Endothelial cell (in vitro differentiated cells): ENCODE results near the gene MYBPC1. TPM values are rescaled to one million over a fixed set of nuclear protein-coding genes. Genes with fewer than 3 reads are reported as not detected.

Experiments used
- DNase-seq: peaks from one replicate; pipeline ENCODE4 v3.0.0; 2021; ENCODE audit warnings: low spot score
- H3K27ac Mint-ChIP-seq: one replicate; pipeline ENCODE4 v1.8.0; 2021; ENCODE audit warnings: mixed read lengths, inconsistent platforms; ENCODE audit not compliant: unreplicated experiment
- H3K27me3 Mint-ChIP-seq: one replicate; pipeline ENCODE4 v1.8.0; 2021; ENCODE audit warnings: mild to moderate bottlenecking, moderate library complexity, mixed read lengths, inconsistent platforms; ENCODE audit not compliant: unreplicated experiment
- H3K36me3 Mint-ChIP-seq: one replicate; pipeline ENCODE4 v1.8.0; 2021; ENCODE audit warnings: mild to moderate bottlenecking, low read depth, mixed read lengths, inconsistent platforms; ENCODE audit not compliant: unreplicated experiment
- H3K4me1 Mint-ChIP-seq: one replicate; pipeline ENCODE4 v1.8.0; 2021; ENCODE audit warnings: mild to moderate bottlenecking, mixed read lengths, inconsistent platforms; ENCODE audit not compliant: unreplicated experiment
- H3K4me3 Mint-ChIP-seq: one replicate; pipeline ENCODE4 v1.8.0; 2021; ENCODE audit warnings: mild to moderate bottlenecking, mixed read lengths, inconsistent platforms; ENCODE audit not compliant: unreplicated experiment
- H3K9me3 Mint-ChIP-seq: one replicate; pipeline ENCODE4 v1.8.0; 2021; ENCODE audit warnings: mixed read lengths, inconsistent platforms; ENCODE audit not compliant: unreplicated experiment
- CTCF ChIP-seq: fragments of 200-600 bp; sonication (generic); IDR thresholded peaks from one replicate; pipeline ENCODE4 v1.5.0; 2021; ENCODE audit warnings: antibody characterized with exemption; ENCODE audit not compliant: unreplicated experiment
- total RNA-seq: library from RNA; stranded (reverse); fragmentation: NEBNext Ultra II Directional; extraction: Animal tissue kit (Norgen Biotek cat#: 25700); gene quantifications from one replicate; pipeline ENCODE4 v1.2.1, GENCODE V29; 2021; ENCODE audit not compliant: unreplicated experiment

Gene MYBPC1
- total RNA-seq, 1 donor from 2014 or later: not detected

- DNase-seq: no peak
- Mint-ChIP-seq H3K4me1 (no peaks in the 10 kb centered on the region), H3K27me3 (no peaks in the 10 kb centered on the region), H3K36me3 (no peaks in the 10 kb centered on the region), H3K27ac (no peak overlapping the region), H3K4me3 (no peak overlapping the region), H3K9me3 (no peaks in the 10 kb centered on the region)
- no peak for TF ChIP-seq CTCF
Observed at GRCh38 chr12:101619026-101619786, 24.4 kb downstream of the MYBPC1 start.

GRCh38 chr12:101619858-101620761 lies 25.3 kb downstream of the MYBPC1 start:
- no peak for TF ChIP-seq CTCF
- DNase-seq: no peak
- no peak overlapping the region for H3K4me3 Mint-ChIP-seq
- H3K4me1 Mint-ChIP-seq: no peaks in the 10 kb centered on the region
- no peaks in the 10 kb centered on the region for H3K36me3 Mint-ChIP-seq
- H3K9me3 Mint-ChIP-seq: no peaks in the 10 kb centered on the region
- H3K27me3 Mint-ChIP-seq: no peaks in the 10 kb centered on the region
- no peak overlapping the region for H3K27ac Mint-ChIP-seq

- no peak overlapping the region for H3K4me3 Mint-ChIP-seq
- H3K9me3 Mint-ChIP-seq: no peaks in the 10 kb centered on the region
- TF ChIP-seq CTCF: no peak
- DNase-seq: no peak
- H3K36me3 Mint-ChIP-seq: no peaks in the 10 kb centered on the region
- H3K4me1 Mint-ChIP-seq: no peaks in the 10 kb centered on the region
- H3K27ac Mint-ChIP-seq: no peak overlapping the region
- no peaks in the 10 kb centered on the region for H3K27me3 Mint-ChIP-seq
Observed at GRCh38 chr12:101620762-101621133, 26.0 kb downstream of the MYBPC1 start.

GRCh38 chr12:101628676-101629075 lies 33.9 kb downstream of the MYBPC1 start:
- H3K27me3 Mint-ChIP-seq: peaks cover 2% of the 10 kb centered on the region
- H3K4me3 Mint-ChIP-seq: no peak overlapping the region
- no peak for TF ChIP-seq CTCF
- no peaks in the 10 kb centered on the region for H3K36me3 Mint-ChIP-seq
- no peak for DNase-seq
- H3K4me1 Mint-ChIP-seq: no peaks in the 10 kb centered on the region
- no peak overlapping the region for H3K27ac Mint-ChIP-seq
- H3K9me3 Mint-ChIP-seq: no peaks in the 10 kb centered on the region

DNA sequence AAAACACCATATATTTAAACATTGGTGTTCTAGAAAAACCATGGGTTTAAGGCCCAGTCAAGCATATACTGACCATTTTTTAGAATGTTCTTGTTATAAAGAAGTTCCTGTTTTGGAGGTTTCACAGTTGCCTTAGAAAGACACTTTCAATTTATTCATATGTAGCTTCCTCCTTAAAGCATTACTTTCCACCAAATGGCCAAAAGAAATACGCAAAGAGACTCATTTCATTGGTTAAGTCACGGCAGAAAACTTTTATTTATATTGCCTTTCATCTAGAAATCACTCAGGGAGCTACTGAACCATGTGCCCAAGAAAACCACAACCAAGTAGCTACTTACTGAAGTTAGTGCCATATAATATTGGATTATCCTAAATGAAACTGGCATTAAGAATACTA lies 40.0 kb downstream of the MYBPC1 start:
- Mint-ChIP-seq H3K27ac (no peak overlapping the region), H3K4me3 (no peak overlapping the region), H3K36me3 (no peaks in the 10 kb centered on the region), H3K4me1 (no peaks in the 10 kb centered on the region), H3K27me3 (peaks cover 2% of the 10 kb centered on the region), H3K9me3 (no peaks in the 10 kb centered on the region)
- no peak for TF ChIP-seq CTCF
- DNase-seq: no peak
